Chondrocyte (in vitro differentiated cells): Measurements from ENCODE around the gene TAGLN2. TPM values are rescaled to one million over a fixed set of nuclear protein-coding genes. Genes with fewer than 3 reads are reported as not detected.

Experiments
- DNase-seq: peaks from one replicate; pipeline ENCODE4 v3.0.0; 2021; ENCODE audit warnings: mixed read lengths, low spot score
- H3K27ac Mint-ChIP-seq: one replicate; pipeline ENCODE4 v1.8.0; 2021; ENCODE audit warnings: mild to moderate bottlenecking, moderate library complexity, mixed read lengths; ENCODE audit not compliant: unreplicated experiment
- H3K27me3 Mint-ChIP-seq: 2 replicates; pipeline ENCODE4 v1.8.0; 2021; ENCODE audit warnings: low read depth, mixed read lengths
- H3K36me3 Mint-ChIP-seq: 2 replicates; pipeline ENCODE4 v1.8.0; 2021; ENCODE audit warnings: low read depth, mixed read lengths
- H3K4me1 Mint-ChIP-seq: 2 replicates; pipeline ENCODE4 v1.8.0; 2021; ENCODE audit warnings: low read depth, mild to moderate bottlenecking, mixed read lengths
- H3K4me3 Mint-ChIP-seq: one replicate; pipeline ENCODE4 v1.8.0; 2021; ENCODE audit warnings: mild to moderate bottlenecking, moderate library complexity, mixed read lengths; ENCODE audit not compliant: unreplicated experiment
- H3K9me3 Mint-ChIP-seq: 2 replicates; pipeline ENCODE4 v1.8.0; 2021; ENCODE audit warnings: low read depth, mixed read lengths
- total RNA-seq: library from RNA; stranded (reverse); gene quantifications from 3 replicates; pipeline ENCODE4 v1.2.1, GENCODE V29; 2021
- TF ChIP-seq, protein P1 (sequence below): fragments of 200-600 bp; sonication (generic); IDR thresholded peaks from 2 replicates; pipeline ENCODE4 v1.5.0; 2021; ENCODE audit warnings: antibody characterized with exemption, mild to moderate bottlenecking, moderate library complexity

The TAGLN2 gene
- total RNA-seq, 1 donor from 2014 or later = 392 TPM

DNA sequence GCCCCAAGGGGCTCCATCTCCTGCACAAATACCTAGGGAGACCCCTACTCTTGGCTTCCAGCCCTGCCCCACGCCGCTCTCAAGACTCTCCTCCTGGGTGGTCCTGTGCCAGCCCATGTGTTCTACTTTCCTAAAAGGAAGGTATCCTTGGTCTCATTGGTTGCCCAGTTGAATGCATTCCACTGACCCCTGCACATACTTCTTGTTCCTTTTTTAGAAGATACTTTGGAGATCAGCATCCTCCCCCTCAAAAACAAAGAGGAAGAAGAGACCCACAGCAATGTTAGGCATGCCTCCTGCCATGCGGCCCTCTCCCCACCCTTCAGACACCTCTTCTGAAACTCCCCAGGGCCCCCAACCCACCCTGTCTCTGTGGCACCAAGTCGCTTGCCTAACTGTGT is 24.7 kb upstream of the TAGLN2 start:
- no peak overlapping the region for H3K4me3 Mint-ChIP-seq

DNA sequence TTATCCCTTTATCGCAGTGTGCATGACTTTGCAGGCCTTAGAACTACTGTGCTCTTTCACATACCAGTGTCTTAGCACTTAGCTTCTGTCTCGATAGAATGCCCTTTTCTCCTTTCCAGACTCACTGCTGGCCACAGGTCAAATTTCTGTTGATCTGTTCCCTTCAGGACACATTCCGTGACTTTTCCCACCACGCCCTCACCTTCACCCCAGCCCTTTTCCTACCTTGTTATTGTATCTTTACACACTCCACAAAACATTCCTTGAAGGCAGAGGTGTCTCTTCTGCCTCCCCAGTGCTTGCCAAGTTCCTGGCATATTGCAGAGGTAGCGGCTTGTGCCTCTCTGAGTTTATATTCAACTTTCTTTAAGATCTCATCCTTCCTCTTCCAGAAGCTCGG is 23.8 kb upstream of the TAGLN2 start:
- Mint-ChIP-seq H3K4me1 (peaks cover 13% of the 10 kb centered on the region), H3K27ac (no peak overlapping the region), H3K4me3 (no peak overlapping the region), H3K36me3 (no peaks in the 10 kb centered on the region), H3K9me3 (no peaks in the 10 kb centered on the region), H3K27me3 (peaks cover 55% of the 10 kb centered on the region)
- TF ChIP-seq, protein P1, sequence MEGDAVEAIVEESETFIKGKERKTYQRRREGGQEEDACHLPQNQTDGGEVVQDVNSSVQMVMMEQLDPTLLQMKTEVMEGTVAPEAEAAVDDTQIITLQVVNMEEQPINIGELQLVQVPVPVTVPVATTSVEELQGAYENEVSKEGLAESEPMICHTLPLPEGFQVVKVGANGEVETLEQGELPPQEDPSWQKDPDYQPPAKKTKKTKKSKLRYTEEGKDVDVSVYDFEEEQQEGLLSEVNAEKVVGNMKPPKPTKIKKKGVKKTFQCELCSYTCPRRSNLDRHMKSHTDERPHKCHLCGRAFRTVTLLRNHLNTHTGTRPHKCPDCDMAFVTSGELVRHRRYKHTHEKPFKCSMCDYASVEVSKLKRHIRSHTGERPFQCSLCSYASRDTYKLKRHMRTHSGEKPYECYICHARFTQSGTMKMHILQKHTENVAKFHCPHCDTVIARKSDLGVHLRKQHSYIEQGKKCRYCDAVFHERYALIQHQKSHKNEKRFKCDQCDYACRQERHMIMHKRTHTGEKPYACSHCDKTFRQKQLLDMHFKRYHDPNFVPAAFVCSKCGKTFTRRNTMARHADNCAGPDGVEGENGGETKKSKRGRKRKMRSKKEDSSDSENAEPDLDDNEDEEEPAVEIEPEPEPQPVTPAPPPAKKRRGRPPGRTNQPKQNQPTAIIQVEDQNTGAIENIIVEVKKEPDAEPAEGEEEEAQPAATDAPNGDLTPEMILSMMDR = no peak
- no peak for DNase-seq

More for the DNA sequence above, 24.7 kb upstream of the TAGLN2 start:
- no peak for DNase-seq
- H3K36me3 Mint-ChIP-seq = no peaks in the 10 kb centered on the region
- H3K27ac Mint-ChIP-seq = no peak overlapping the region
- H3K9me3 Mint-ChIP-seq = no peaks in the 10 kb centered on the region
- H3K27me3 Mint-ChIP-seq = peaks cover 53% of the 10 kb centered on the region
- TF ChIP-seq, protein P1 = no peak
- H3K4me1 Mint-ChIP-seq = peaks cover 10% of the 10 kb centered on the region

DNA sequence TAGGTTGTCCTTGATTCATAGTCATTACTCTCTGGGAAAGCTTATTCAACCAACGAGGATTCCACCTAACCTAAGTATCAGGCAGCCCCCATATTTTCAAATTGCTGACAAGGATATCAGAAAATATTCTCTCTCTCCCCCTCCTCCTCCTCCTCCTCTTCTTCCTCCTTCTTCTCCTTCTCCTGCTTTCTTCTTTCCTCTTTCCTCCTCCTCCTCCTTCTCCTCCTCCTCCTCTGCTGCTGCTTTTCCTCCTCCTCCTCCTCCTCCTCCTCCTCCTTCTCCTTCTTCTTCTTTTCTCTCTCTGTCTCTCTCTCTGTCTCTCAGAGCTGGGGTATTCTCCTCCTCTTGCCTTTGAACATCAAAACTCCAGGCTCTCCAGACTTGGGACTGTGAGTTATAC is 22.6 kb upstream of the TAGLN2 start:
- Mint-ChIP-seq H3K9me3 (no peaks in the 10 kb centered on the region), H3K4me3 (no peak overlapping the region), H3K36me3 (no peaks in the 10 kb centered on the region), H3K4me1 (peaks cover 13% of the 10 kb centered on the region), H3K27ac (no peak overlapping the region), H3K27me3 (peaks cover 54% of the 10 kb centered on the region)
- TF ChIP-seq, protein P1 = no peak
- DNase-seq = no peak

DNA sequence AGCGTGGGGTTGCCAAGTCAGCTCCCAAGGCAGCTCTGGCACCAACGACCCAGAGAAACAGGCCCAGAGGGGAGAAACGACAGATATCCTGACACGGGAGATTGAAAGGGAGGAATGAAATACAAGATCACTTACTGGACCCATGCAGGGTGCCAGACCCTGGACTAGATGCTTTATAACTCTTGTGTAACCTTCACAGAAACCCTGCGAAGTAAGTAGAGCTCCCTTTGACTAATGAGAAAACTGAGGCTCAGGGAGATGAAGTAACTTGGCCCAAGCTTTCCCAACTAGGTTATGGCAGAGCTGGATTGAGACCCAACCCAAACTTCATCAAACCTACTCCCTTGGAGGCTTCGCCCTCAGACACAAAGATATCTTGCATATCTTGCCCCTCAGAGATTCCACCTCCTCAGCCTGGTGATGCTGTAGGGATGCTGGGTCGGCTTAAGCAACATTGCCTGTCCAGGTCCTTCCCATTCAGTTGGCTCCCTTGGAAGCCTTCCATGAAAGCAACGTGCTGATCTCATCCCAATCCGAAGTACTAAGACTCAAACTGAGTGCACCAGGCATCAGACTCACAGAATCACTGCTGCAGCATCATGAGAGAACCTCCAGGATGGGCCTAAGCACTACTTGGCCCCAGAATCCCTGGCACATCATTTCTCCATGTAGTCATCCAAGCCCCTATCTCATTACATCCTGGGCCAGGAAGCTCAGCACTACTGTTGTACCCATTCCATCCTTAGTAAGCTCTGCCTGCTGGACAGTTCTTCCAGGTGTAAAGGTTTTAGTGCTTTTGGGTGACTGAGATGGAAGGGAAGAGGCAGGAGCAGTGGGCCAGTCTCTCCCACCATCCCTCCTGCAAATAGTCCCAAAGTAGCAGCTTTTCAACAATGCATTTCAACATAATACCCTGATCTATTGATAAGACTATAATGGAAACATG is 21.2 kb upstream of the TAGLN2 start:
- Mint-ChIP-seq H3K27me3 (peaks cover 43% of the 10 kb centered on the region), H3K4me1 (peaks cover 13% of the 10 kb centered on the region), H3K9me3 (no peaks in the 10 kb centered on the region), H3K27ac (no peak overlapping the region), H3K36me3 (no peaks in the 10 kb centered on the region), H3K4me3 (peak overlapping the region; percentile 68)
- no peak for DNase-seq
- TF ChIP-seq, protein P1 = no peak

DNA sequence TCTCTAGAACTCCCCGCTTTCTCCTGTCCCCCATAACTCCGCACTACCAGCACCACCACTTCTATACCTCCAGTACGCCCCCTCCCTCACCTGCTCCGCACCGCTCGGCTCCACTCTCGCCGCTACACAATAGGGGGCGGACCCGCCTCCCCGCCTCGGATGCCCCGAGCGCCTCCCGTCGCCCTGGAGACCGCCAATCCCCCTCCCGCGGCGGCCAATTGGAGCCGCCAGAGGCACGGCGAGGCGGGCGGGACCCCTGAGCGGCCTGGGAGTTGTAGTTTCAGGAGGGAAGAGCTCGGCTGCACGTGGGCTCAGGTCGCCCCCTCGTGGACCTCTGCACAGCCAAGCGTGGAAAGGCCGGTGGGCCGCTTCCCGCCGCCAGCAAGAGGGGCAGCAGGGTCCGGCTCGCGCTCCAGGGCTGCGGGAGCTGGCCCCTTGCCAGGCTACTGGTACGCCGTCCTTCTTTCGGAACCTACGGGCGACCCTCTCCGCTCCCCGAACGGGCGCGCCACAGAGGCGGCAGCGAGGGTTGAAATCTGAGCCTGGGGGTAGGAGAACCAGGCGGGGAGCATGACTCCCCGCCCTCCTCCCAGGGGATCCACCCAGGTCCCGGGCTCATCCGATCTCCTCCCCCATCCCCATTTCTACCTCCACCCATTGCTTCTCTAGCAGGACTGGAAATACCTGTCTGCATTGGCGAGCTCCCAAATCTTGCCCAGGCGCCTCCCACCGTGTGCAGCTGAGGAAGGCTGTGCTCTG is 20.4 kb upstream of the TAGLN2 start, which contains the start of gene IGSF9:
Gene IGSF9 (minus strand): TSS at position 131 of the 759 bp plus-strand sequence. CDS start 2,159 bp downstream, outside the sequence.
- TF ChIP-seq, protein P1 = peak; percentile 76
- Mint-ChIP-seq H3K4me1 (peaks cover 13% of the 10 kb centered on the region), H3K4me3 (peak within 1 kb of the TSS; percentile 68), H3K9me3 (no peaks in the 10 kb centered on the region), H3K27ac (no peak within 1 kb of the TSS), H3K36me3 (no peaks in the 10 kb centered on the region), H3K27me3 (peaks cover 35% of the 10 kb centered on the region)
- DNase-seq = peak; percentile 93
